Coronary artery (tissue), 2 donors: Measurements from ENCODE around the gene IKZF1.
A peak's percentile ranks its signal among the peaks of the same experiment; 100 is the strongest.

ENCODE experiments used
- DNase-seq: peaks from one replicate; pipeline ENCODE4 v3.0.0-alpha.2; 2017; ENCODE audit warnings: low spot score
- H3K27ac ChIP-seq, 2 donors: fragments of 200-600 bp; sonication (generic); one replicate each; pipeline ENCODE4 v1.5.1; 2016 to 2019
- H3K4me3 ChIP-seq: fragments of 200-600 bp; sonication (generic); 2 replicates; pipeline ENCODE4 v1.5.1; 2016; ENCODE audit warnings: mild to moderate bottlenecking, moderate library complexity
- CTCF ChIP-seq: fragments of 200-600 bp; sonication (generic); IDR thresholded peaks from one replicate; pipeline ENCODE4 v1.5.1; 2019; ENCODE audit warnings: antibody characterized with exemption

The IKZF1 gene

GRCh38 chr7:50314836-50315592 lies 10.5 kb downstream of the IKZF1 start:
- no peak overlapping the region for H3K4me3 ChIP-seq
- H3K27ac ChIP-seq: peak overlapping the region in 1 of 2 donors; percentile 7
- no peak for TF ChIP-seq CTCF
- DNase-seq: no peak

- DNase-seq: no peak
- Histone ChIP-seq H3K4me3 (no peak overlapping the region), H3K27ac (no peak overlapping the region)
- TF ChIP-seq CTCF: no peak
Measured at GRCh38 chr7:50315739-50316671, 11.5 kb downstream of the IKZF1 start.

- no peak for TF ChIP-seq CTCF
- no peak for DNase-seq
- Histone ChIP-seq H3K4me3 (no peak overlapping the region), H3K27ac (no peak overlapping the region)
Measured at GRCh38 chr7:50317221-50317678, 12.7 kb downstream of the IKZF1 start.

GRCh38 chr7:50317697-50318669 lies 13.5 kb downstream of the IKZF1 start:
- Histone ChIP-seq H3K4me3 (no peak overlapping the region), H3K27ac (no peak overlapping the region)
- TF ChIP-seq CTCF: no peak
- DNase-seq: no peak

- Histone ChIP-seq H3K4me3 (no peak overlapping the region), H3K27ac (no peak overlapping the region)
- no peak for DNase-seq
- TF ChIP-seq CTCF: no peak
Measured at GRCh38 chr7:50321487-50322067, 17.1 kb downstream of the IKZF1 start.

- no peak for TF ChIP-seq CTCF
- no peak overlapping the region for H3K4me3 ChIP-seq
- DNase-seq: no peak
- H3K27ac ChIP-seq: no peak overlapping the region
Measured at GRCh38 chr7:50324113-50324512, 19.6 kb downstream of the IKZF1 start.
